Caco-2 (cell line): Measurements from ENCODE around the gene MPPED2. TPM values are rescaled to one million over a fixed set of nuclear protein-coding genes. Genes with fewer than 3 reads are reported as not detected.

Experiments
- BruUV-seq: library from RNA; stranded (reverse); fragments of 400-500 nt; replicated peaks from 2 replicates; lab custom pipeline; 2021; lab: Mats Ljungman, UMichigan
- CTCF ChIA-PET: fragments of 300-600 bp; sonication (Branson Sonifier 250); formaldehyde crosslinking; loops from one replicate; lab custom pipeline; 2022; ENCODE audit warnings: antibody characterized with exemption; lab: Charles Lee
- POLR2A ChIA-PET: fragments of 300-600 bp; sonication (Branson Sonifier 250); formaldehyde crosslinking; loops from one replicate; lab custom pipeline; 2022; ENCODE audit warnings: antibody characterized with exemption; lab: Charles Lee
- DNase-seq, 2 experiments: peaks; one replicate each; pipeline versions ENCODE4 v3.0.0 to v3.0.0-alpha.2; 2020 to 2022
- H3K27me3 ChIP-seq: replicated peaks from 2 replicates; pipeline ENCODE4 v1.6.0; 2011; ENCODE audit warnings: low read length; ENCODE audit not compliant: control insufficient read depth, insufficient read depth
- H3K36me3 ChIP-seq: 2 replicates; pipeline ENCODE4 v1.5.1; 2011; ENCODE audit warnings: low read length; ENCODE audit not compliant: control insufficient read depth, insufficient read depth
- H3K4me1 ChIP-seq: fragments of 250-450 bp; sonication (Bioruptor Pico); 2 replicates; pipeline ENCODE4 v1.5.1; 2020; ENCODE audit warnings: mild to moderate bottlenecking
- H3K4me3 ChIP-seq: 2 replicates; pipeline ENCODE4 v1.5.1; 2011; ENCODE audit warnings: low read depth, mild to moderate bottlenecking, control low read depth, low read length
- H3K9me3 ChIP-seq: fragments of 250-450 bp; sonication (Bioruptor Pico); 2 replicates; pipeline ENCODE4 v1.5.1; 2020; ENCODE audit warnings: mild to moderate bottlenecking, moderate library complexity
- H3K27ac Mint-ChIP-seq: one replicate; pipeline ENCODE4 v1.8.0; 2022; ENCODE audit warnings: mixed read lengths; ENCODE audit not compliant: unreplicated experiment
- H3K27me3 Mint-ChIP-seq: one replicate; pipeline ENCODE4 v1.8.0; 2022; ENCODE audit warnings: mixed read lengths; ENCODE audit not compliant: insufficient read depth, unreplicated experiment
- H3K36me3 Mint-ChIP-seq: one replicate; pipeline ENCODE4 v1.8.0; 2022; ENCODE audit warnings: mild to moderate bottlenecking, mixed read lengths; ENCODE audit not compliant: insufficient read depth, unreplicated experiment
- H3K4me1 Mint-ChIP-seq: one replicate; pipeline ENCODE4 v1.8.0; 2022; ENCODE audit warnings: low read depth, mixed read lengths; ENCODE audit not compliant: unreplicated experiment
- H3K4me3 Mint-ChIP-seq: one replicate; pipeline ENCODE4 v1.8.0; 2022; ENCODE audit warnings: mild to moderate bottlenecking, moderate library complexity, mixed read lengths; ENCODE audit not compliant: unreplicated experiment
- H3K9me3 Mint-ChIP-seq: one replicate; pipeline ENCODE4 v1.8.0; 2022; ENCODE audit warnings: mixed read lengths; ENCODE audit not compliant: unreplicated experiment
- CTCF ChIP-seq, 2 experiments: fragments of 200-600 bp in 1 of 2; IDR thresholded peaks; 1 replicate in 1 of 2; 2 replicates in 1 of 2; pipeline versions ENCODE4 v1.5.1 to v1.8.0; 2011 to 2022; ENCODE audit warnings: antibody characterized with exemption in 1 of 2, control low read depth in 1 of 2, inconsistent platforms in 1 of 2, low read depth in 1 of 2, low read length in 1 of 2, mild to moderate bottlenecking in 1 of 2, moderate library complexity in 1 of 2; ENCODE audit not compliant: insufficient read depth in 1 of 2, severe bottlenecking in 1 of 2, unreplicated experiment in 1 of 2
- intact Hi-C: fragments of 100-400 bp; cut with micrococcal nuclease; formaldehyde crosslinking; loops from one replicate; pipeline ENCODE4 v1.10.0; 2022; ENCODE audit not compliant: unreplicated experiment
- total RNA-seq: library from RNA; stranded (reverse); gene quantifications from 2 replicates; pipeline ENCODE4 v1.2.3, GENCODE V29; 2022

The MPPED2 gene
- total RNA-seq, 1 experiment from 2014 or later: not detected

GRCh38 chr11:30546334-30546733 is 39.8 kb downstream of the MPPED2 start:
- no TSS peak for BruUV-seq
- H3K36me3 ChIP-seq: no peaks in the 10 kb centered on the region
- TF ChIP-seq CTCF (IDR thresholded peaks at IDR 0.05; ENCODE audit: insufficient read depth in 1 of 2, low read depth in 1 of 2, low read length in 1 of 2, severe bottlenecking in 1 of 2, unreplicated experiment in 1 of 2): no peak
- H3K27me3 Mint-ChIP-seq: peaks cover 3% of the 10 kb centered on the region
- ChIA-PET POLR2A (no interaction called here), CTCF (interaction anchor here (0.6 kb wide), 1 partner anchor 362 kb away, joined by 3 read pairs; no protein-coding TSS in a partner anchor)
- no peaks in the 10 kb centered on the region for H3K9me3 ChIP-seq
- H3K4me1 Mint-ChIP-seq: no peaks in the 10 kb centered on the region
- H3K27ac Mint-ChIP-seq: no peak overlapping the region
- no peak for DNase-seq
- no peaks in the 10 kb centered on the region; the same call in 1 of the 2 replicates for H3K27me3 ChIP-seq
- H3K4me3 ChIP-seq: no peak overlapping the region
- no peaks in the 10 kb centered on the region for H3K36me3 Mint-ChIP-seq
- H3K4me1 ChIP-seq: no peaks in the 10 kb centered on the region
- H3K9me3 Mint-ChIP-seq: no peaks in the 10 kb centered on the region
- H3K4me3 Mint-ChIP-seq: no peak overlapping the region
- intact Hi-C loops: no loop called here

- POLR2A ChIA-PET: no interaction called here
- no peak overlapping the region for H3K27ac Mint-ChIP-seq
- H3K9me3 Mint-ChIP-seq: no peaks in the 10 kb centered on the region
- H3K27me3 Mint-ChIP-seq: no peaks in the 10 kb centered on the region
- H3K4me3 ChIP-seq: no peak overlapping the region
- CTCF ChIA-PET: interaction anchor here (0.6 kb wide), 1 partner anchor 361 kb away, joined by 3 read pairs; no protein-coding TSS in a partner anchor
- no peaks in the 10 kb centered on the region; the same call in 1 of the 2 replicates for H3K27me3 ChIP-seq
- H3K36me3 Mint-ChIP-seq: no peaks in the 10 kb centered on the region
- H3K4me1 ChIP-seq: no peaks in the 10 kb centered on the region
- intact Hi-C loops: no loop called here
- H3K4me3 Mint-ChIP-seq: no peak overlapping the region
- H3K4me1 Mint-ChIP-seq: no peaks in the 10 kb centered on the region
- no peaks in the 10 kb centered on the region for H3K36me3 ChIP-seq
- BruUV-seq: no TSS peak
- no peak for TF ChIP-seq CTCF (IDR thresholded peaks at IDR 0.05; ENCODE audit: insufficient read depth in 1 of 2, low read depth in 1 of 2, low read length in 1 of 2, severe bottlenecking in 1 of 2, unreplicated experiment in 1 of 2)
- no peaks in the 10 kb centered on the region for H3K9me3 ChIP-seq
- DNase-seq: no peak
These were observed 40.6 kb downstream of the MPPED2 start for GRCh38 chr11:30545507-30545906.

- Mint-ChIP-seq H3K4me3 (no peak overlapping the region), H3K36me3 (no peaks in the 10 kb centered on the region), H3K27ac (no peak overlapping the region), H3K9me3 (no peaks in the 10 kb centered on the region), H3K27me3 (no peaks in the 10 kb centered on the region), H3K4me1 (no peaks in the 10 kb centered on the region)
- TF ChIP-seq CTCF (IDR thresholded peaks at IDR 0.05; ENCODE audit: insufficient read depth in 1 of 2, low read depth in 1 of 2, low read length in 1 of 2, severe bottlenecking in 1 of 2, unreplicated experiment in 1 of 2): no peak
- H3K4me1 ChIP-seq: no peaks in the 10 kb centered on the region
- intact Hi-C loops: no loop called here
- ChIA-PET POLR2A (no interaction called here), CTCF (interaction anchor here (0.9 kb wide), 1 partner anchor 28 kb away, joined by 3 read pairs; no protein-coding TSS in a partner anchor)
- no peak for DNase-seq
- BruUV-seq: no TSS peak
- H3K36me3 ChIP-seq: no peaks in the 10 kb centered on the region
- no peaks in the 10 kb centered on the region for H3K9me3 ChIP-seq
- H3K4me3 ChIP-seq: no peak overlapping the region
- H3K27me3 ChIP-seq: no peaks in the 10 kb centered on the region
These were observed 43.1 kb downstream of the MPPED2 start for GRCh38 chr11:30543066-30543465.
